Liver (tissue), 9 donors: ENCODE data around the gene CCR7. TPM values are rescaled to one million over a fixed set of nuclear protein-coding genes. Genes with fewer than 3 reads are reported as not detected.

Experiments
- DNase-seq: peaks from one replicate; pipeline ENCODE4 v3.0.0-alpha.2; 2017; ENCODE audit warnings: low spot score
- H3K27ac ChIP-seq, 2 donors: one replicate each; pipeline ENCODE4 v1.7.0; 2013; ENCODE audit warnings: inconsistent platforms in 2 of 2, low read length in 2 of 2, control low read depth in 1 of 2, low read depth in 1 of 2, mild to moderate bottlenecking in 1 of 2
- H3K27me3 ChIP-seq, 4 donors: one replicate each; pipeline versions ENCODE4 v1.6.1 to v1.7.0; 2013; ENCODE audit warnings: low read length in 3 of 4, inconsistent platforms in 1 of 4, mild to moderate bottlenecking in 1 of 4, moderate library complexity in 1 of 4; ENCODE audit not compliant: control insufficient read depth in 4 of 4, insufficient read depth in 4 of 4
- H3K36me3 ChIP-seq, 4 donors: one replicate each; pipeline versions ENCODE4 v1.6.1 to v1.7.0; 2013; ENCODE audit warnings: low read length in 3 of 4, mild to moderate bottlenecking in 3 of 4, low read depth in 1 of 4, moderate library complexity in 1 of 4; ENCODE audit not compliant: control insufficient read depth in 4 of 4, insufficient read depth in 3 of 4
- H3K4me1 ChIP-seq, 4 donors: one replicate each; pipeline versions ENCODE4 v1.6.1 to v1.7.0; 2013; ENCODE audit warnings: low read length in 3 of 4, mild to moderate bottlenecking in 3 of 4, moderate library complexity in 1 of 4; ENCODE audit not compliant: control insufficient read depth in 4 of 4, insufficient read depth in 4 of 4
- H3K4me3 ChIP-seq, 3 donors: one replicate each; pipeline versions ENCODE4 v1.6.1 to v1.7.0; 2013; ENCODE audit warnings: low read length in 3 of 3, control low read depth in 1 of 3, low read depth in 1 of 3, mild to moderate bottlenecking in 1 of 3
- H3K9ac ChIP-seq, 2 donors: one replicate each; pipeline ENCODE4 v1.7.0; 2013; ENCODE audit warnings: low read length in 2 of 2, mild to moderate bottlenecking in 2 of 2, moderate library complexity in 2 of 2, control low read depth in 1 of 2, low read depth in 1 of 2
- H3K9me3 ChIP-seq, 4 donors: one replicate each; pipeline versions ENCODE4 v1.6.1 to v1.7.0; 2013; ENCODE audit warnings: low read length in 3 of 4; ENCODE audit not compliant: control insufficient read depth in 4 of 4
- ATF3 ChIP-seq: IDR thresholded peaks from 2 replicates; pipeline ENCODE4 v1.6.1; 2016; ENCODE audit warnings: antibody characterized with exemption
- CTCF ChIP-seq: fragments of 150-350 bp; IDR thresholded peaks from 2 replicates; pipeline ENCODE4 v1.5.1; 2017; ENCODE audit warnings: improper control_type of control experiment, low read depth, low read length; ENCODE audit not compliant: missing input control
- EGR1 ChIP-seq, 2 donors: IDR thresholded peaks; 2 replicates each; pipeline ENCODE4 v1.6.1; 2016 to 2018; ENCODE audit warnings: antibody characterized with exemption in 2 of 2, low read depth in 2 of 2
- FOXA1 ChIP-seq: IDR thresholded peaks from 2 replicates; pipeline ENCODE4 v1.6.1; 2016; ENCODE audit warnings: antibody characterized with exemption
- FOXA2 ChIP-seq: IDR thresholded peaks from 2 replicates; pipeline ENCODE4 v1.6.1; 2016; ENCODE audit warnings: antibody characterized with exemption
- JUND ChIP-seq, 2 donors: IDR thresholded peaks; 2 replicates each; pipeline ENCODE4 v1.6.1; 2016; ENCODE audit warnings: antibody characterized with exemption in 2 of 2
- RAD21 ChIP-seq, 2 donors: IDR thresholded peaks; 2 replicates each; pipeline ENCODE4 v1.6.1; 2016; ENCODE audit warnings: antibody characterized with exemption in 2 of 2, mild to moderate bottlenecking in 2 of 2
- REST ChIP-seq: IDR thresholded peaks from 2 replicates; pipeline ENCODE4 v1.6.1; 2016; ENCODE audit warnings: antibody characterized with exemption, mild to moderate bottlenecking
- RXRA ChIP-seq, 2 donors: IDR thresholded peaks; 2 replicates each; pipeline ENCODE4 v1.6.1; 2017 to 2018; ENCODE audit warnings: antibody characterized with exemption in 2 of 2, mild to moderate bottlenecking in 1 of 2
- SP1 ChIP-seq: IDR thresholded peaks from 2 replicates; pipeline ENCODE4 v1.6.1; 2018; ENCODE audit warnings: antibody characterized with exemption, mild to moderate bottlenecking
- TAF1 ChIP-seq: conservative IDR thresholded peaks from 2 replicates; pipeline ENCODE4 v1.6.1; 2016; ENCODE audit warnings: antibody characterized with exemption, mild to moderate bottlenecking
- YY1 ChIP-seq: IDR thresholded peaks from 2 replicates; pipeline ENCODE4 v1.6.1; 2016; ENCODE audit warnings: antibody characterized with exemption, mild to moderate bottlenecking
- WGBS: extraction: QIAGEN DNeasy Blood & Tissue Kit; methylation state at CpG from one replicate; pipeline ENCODE4 v1.1.7; 2013; 5-methylcytosine and 5-hydroxymethylcytosine counted together
- polyA plus RNA-seq, 2 donors: library from polyadenylated mRNA; stranded (reverse) in 1 of 2; unstranded in 1 of 2; fragments of 200-250 nt in 1 of 2; fragments of >200 nt in 1 of 2; fragmentation: Nextera tagmentation in 1 of 2; extraction: Ambion mirVana in 1 of 2; gene quantifications; one replicate each; pipeline versions ENCODE4 v1.2.1 to v1.2.3, GENCODE V29; 2013 to 2015
- total RNA-seq, 2 donors: library from RNA; depleted of rRNA; stranded (reverse); fragments of >200 nt; gene quantifications; one replicate each; pipeline ENCODE4 v1.2.3, GENCODE V29; 2014
- TF ChIP-seq, protein P1 (sequence below): IDR thresholded peaks from 2 replicates; pipeline ENCODE4 v1.6.1; 2016; ENCODE audit warnings: antibody characterized with exemption
- TF ChIP-seq, protein P2 (sequence below): IDR thresholded peaks from 2 replicates; pipeline ENCODE4 v1.6.1; 2016; ENCODE audit warnings: antibody characterized with exemption
- donor health status: healthy.
- donor health status: healthy.
- donor health status: healthy.
- donor health status: healthy.
- donor health status: healthy.

The CCR7 gene
- total and polyA plus RNA-seq, 4 donors: 0.08 to 0.89 (median 0.28) TPM

DNA sequence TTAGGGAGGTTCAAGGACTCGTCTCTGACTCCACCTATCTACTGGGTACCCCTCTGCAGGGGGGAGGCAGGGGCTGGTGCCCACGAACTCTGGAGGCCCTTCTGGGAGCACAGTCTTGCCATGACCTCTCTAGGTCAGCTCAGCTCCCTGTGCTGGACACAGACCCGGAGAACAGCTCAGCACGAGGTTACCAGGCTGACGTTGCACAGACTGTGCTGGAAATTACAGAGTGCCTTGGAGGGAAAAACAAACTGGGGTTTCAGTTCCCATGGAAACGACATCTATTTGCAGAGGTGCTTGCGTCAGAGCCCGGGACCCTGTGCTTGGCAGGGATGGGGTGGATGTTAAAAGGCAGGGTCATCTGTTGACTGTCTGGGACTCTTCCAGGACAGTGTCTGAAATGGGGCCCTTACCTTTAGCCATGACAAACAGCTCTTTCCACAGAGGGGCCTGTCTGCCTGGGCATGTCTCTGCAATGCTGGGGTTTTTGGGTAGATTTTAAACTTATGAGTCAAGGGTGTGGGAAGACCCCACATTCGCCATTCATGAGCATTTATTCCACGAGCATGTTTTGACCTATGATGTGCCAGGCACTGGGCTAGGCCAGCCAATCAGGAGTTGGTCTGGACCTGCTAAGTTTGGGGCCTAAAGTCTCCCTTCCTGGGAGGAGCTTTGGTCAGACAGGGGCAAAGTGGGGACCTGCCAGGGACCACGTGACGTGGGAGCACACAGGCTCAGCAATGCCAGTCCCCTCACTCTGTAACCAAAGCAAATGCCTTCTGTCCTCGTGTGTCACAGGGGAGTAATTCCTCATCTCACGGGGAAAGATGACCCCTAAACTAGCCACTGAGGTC lies 22.5 kb downstream of the CCR7 start (continued):
- peak; percentile 88 for TF ChIP-seq ATF3
- TF ChIP-seq, protein P1, sequence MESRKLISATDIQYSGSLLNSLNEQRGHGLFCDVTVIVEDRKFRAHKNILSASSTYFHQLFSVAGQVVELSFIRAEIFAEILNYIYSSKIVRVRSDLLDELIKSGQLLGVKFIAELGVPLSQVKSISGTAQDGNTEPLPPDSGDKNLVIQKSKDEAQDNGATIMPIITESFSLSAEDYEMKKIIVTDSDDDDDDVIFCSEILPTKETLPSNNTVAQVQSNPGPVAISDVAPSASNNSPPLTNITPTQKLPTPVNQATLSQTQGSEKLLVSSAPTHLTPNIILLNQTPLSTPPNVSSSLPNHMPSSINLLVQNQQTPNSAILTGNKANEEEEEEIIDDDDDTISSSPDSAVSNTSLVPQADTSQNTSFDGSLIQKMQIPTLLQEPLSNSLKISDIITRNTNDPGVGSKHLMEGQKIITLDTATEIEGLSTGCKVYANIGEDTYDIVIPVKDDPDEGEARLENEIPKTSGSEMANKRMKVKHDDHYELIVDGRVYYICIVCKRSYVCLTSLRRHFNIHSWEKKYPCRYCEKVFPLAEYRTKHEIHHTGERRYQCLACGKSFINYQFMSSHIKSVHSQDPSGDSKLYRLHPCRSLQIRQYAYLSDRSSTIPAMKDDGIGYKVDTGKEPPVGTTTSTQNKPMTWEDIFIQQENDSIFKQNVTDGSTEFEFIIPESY: peak; percentile 61
- TF ChIP-seq REST: peak; percentile 84
- peak; percentile 97 to 98 for TF ChIP-seq RXRA (IDR thresholded peaks at IDR 0.05)
- TF ChIP-seq FOXA2: peak; percentile 77
- peak; percentile 81 to 90 for TF ChIP-seq JUND (IDR thresholded peaks at IDR 0.05)

GRCh38 chr17:40541873-40542557 lies 23.3 kb downstream of the CCR7 start:
- Histone ChIP-seq H3K27me3 (no peaks in the 10 kb centered on the region), H3K27ac (peak overlapping the region; percentile 80 to 93), H3K4me3 (no peak overlapping the region), H3K9ac (peak overlapping the region in 1 of 2 donors; percentile 55), H3K9me3 (no peaks in the 10 kb centered on the region), H3K4me1 (peaks cover 27 to 59% (median 43%) of the 10 kb centered on the region in 4 donors), H3K36me3 (no peaks in the 10 kb centered on the region)
- no peak for DNase-seq
- TF ChIP-seq ATF3: no peak
- TF ChIP-seq CTCF: no peak
- TF ChIP-seq REST: no peak
- no peak for TF ChIP-seq SP1
- TF ChIP-seq FOXA1: no peak
- TF ChIP-seq, protein P2, sequence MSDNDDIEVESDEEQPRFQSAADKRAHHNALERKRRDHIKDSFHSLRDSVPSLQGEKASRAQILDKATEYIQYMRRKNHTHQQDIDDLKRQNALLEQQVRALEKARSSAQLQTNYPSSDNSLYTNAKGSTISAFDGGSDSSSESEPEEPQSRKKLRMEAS: no peak
- TF ChIP-seq JUND (IDR thresholded peaks at IDR 0.05): no peak
- TF ChIP-seq YY1: no peak
- no peak for TF ChIP-seq RAD21 (IDR thresholded peaks at IDR 0.05)
- no peak for TF ChIP-seq TAF1
- no peak for TF ChIP-seq EGR1 (IDR thresholded peaks at IDR 0.05; ENCODE audit: low read depth in 2 of 2)
- 68% methylated on average over 18 of the region's 18 CpGs for WGBS
